HepG2 (cell line): ENCODE measurements around the gene SERPINB6. TPM values are rescaled to one million over a fixed set of nuclear protein-coding genes. Genes with fewer than 3 reads are reported as not detected.

Experiments used
- CHD4 ChIP-seq: fragments of 200-600 bp; sonication (generic); IDR thresholded peaks from 2 replicates; pipeline ENCODE4 v1.7.0; 2017; ENCODE audit warnings: mild to moderate bottlenecking, low read length, borderline replicate concordance
- FOXJ3 ChIP-seq: sonication (generic); formaldehyde crosslinking; IDR thresholded peaks from 2 replicates; pipeline ENCODE4 v1.4.0; 2020; ENCODE audit warnings: missing genetic modification reagents, mild to moderate bottlenecking, borderline replicate concordance
- POLR2AphosphoS5 ChIP-seq: IDR thresholded peaks from 2 replicates; pipeline ENCODE4 v1.6.1; 2012; ENCODE audit warnings: low read depth, low read length
- RBAK ChIP-seq: sonication (generic); formaldehyde crosslinking; IDR thresholded peaks from 2 replicates; pipeline ENCODE4 v1.5.1; 2020; ENCODE audit warnings: mild to moderate bottlenecking, missing genetic modification reagents
- RXRA ChIP-seq: sonication (generic); formaldehyde crosslinking; IDR thresholded peaks from 2 replicates; pipeline ENCODE4 v1.5.1; 2020; ENCODE audit warnings: missing genetic modification reagents
- SAFB2 ChIP-seq: sonication (generic); formaldehyde crosslinking; IDR thresholded peaks from 2 replicates; pipeline ENCODE4 v1.5.1; 2020; ENCODE audit warnings: missing genetic modification reagents, low read depth, mild to moderate bottlenecking, borderline replicate concordance
- SMAD9 ChIP-seq: sonication (generic); formaldehyde crosslinking; IDR thresholded peaks from 2 replicates; pipeline ENCODE4 v1.5.1; 2020; ENCODE audit warnings: mild to moderate bottlenecking, missing genetic modification reagents
- TBP ChIP-seq: sonication (generic); formaldehyde crosslinking; IDR thresholded peaks from 2 replicates; pipeline ENCODE4 v1.5.0; 2020; ENCODE audit warnings: missing genetic modification reagents
- TEAD2 ChIP-seq: sonication (generic); formaldehyde crosslinking; IDR thresholded peaks from 2 replicates; pipeline ENCODE4 v1.9.0; 2021; ENCODE audit warnings: missing genetic modification reagents
- TMF1 ChIP-seq: sonication (generic); formaldehyde crosslinking; IDR thresholded peaks from 2 replicates; pipeline ENCODE4 v1.8.1; 2022; ENCODE audit warnings: low read depth, missing genetic modification reagents
- ZBTB25 ChIP-seq: IDR thresholded peaks from 2 replicates; pipeline ENCODE4 v1.6.1; 2018; ENCODE audit warnings: missing genetic modification reagents
- ZNF180 ChIP-seq: sonication (generic); formaldehyde crosslinking; IDR thresholded peaks from 2 replicates; pipeline ENCODE4 v1.4.0; 2020; ENCODE audit warnings: low read depth, missing genetic modification reagents, borderline replicate concordance
- ZNF224 ChIP-seq: sonication (generic); formaldehyde crosslinking; IDR thresholded peaks from 2 replicates; pipeline ENCODE4 v1.5.0; 2020; ENCODE audit warnings: mild to moderate bottlenecking, missing genetic modification reagents
- ZNF337 ChIP-seq: sonication (generic); formaldehyde crosslinking; IDR thresholded peaks from 2 replicates; pipeline ENCODE4 v1.5.1; 2020; ENCODE audit warnings: missing genetic modification reagents, low read depth, mild to moderate bottlenecking, borderline replicate concordance
- ZNF432 ChIP-seq: sonication (generic); formaldehyde crosslinking; IDR thresholded peaks from 2 replicates; pipeline ENCODE4 v1.5.0; 2020; ENCODE audit warnings: missing genetic modification reagents, mild to moderate bottlenecking, borderline replicate concordance
- ZNF451 ChIP-seq: sonication (generic); formaldehyde crosslinking; IDR thresholded peaks from 2 replicates; pipeline ENCODE4 v1.5.0; 2020; ENCODE audit warnings: mild to moderate bottlenecking, missing genetic modification reagents
- ZNF7 ChIP-seq: IDR thresholded peaks from 2 replicates; pipeline ENCODE4 v1.6.1; 2016; ENCODE audit warnings: missing biosample characterization, missing genetic modification reagents
- ZSCAN29 ChIP-seq: sonication (generic); formaldehyde crosslinking; conservative IDR thresholded peaks from 2 replicates; pipeline ENCODE4 v1.4.0; 2020; ENCODE audit warnings: mild to moderate bottlenecking, missing genetic modification reagents
- polyA plus RNA-seq, 8 experiments: library from polyadenylated mRNA; depleted of rRNA in 3 of 8; stranded (reverse) in 7 of 8; unstranded in 1 of 8; fragments of >200 nt; fragmentation: Illumina TruSeq in 4 of 8; extraction: Trizol in 4 of 8; gene quantifications; 2 replicates each; pipeline versions ENCODE4 v1.2.1 to v1.2.3, GENCODE V29; 2011 to 2016; ENCODE audit warnings: low read depth in 4 of 8, missing spikeins in 1 of 8, mixed read lengths in 1 of 8; ENCODE audit not compliant: insufficient read depth in 1 of 8
- total RNA-seq, 5 experiments: library from RNA; depleted of rRNA; stranded (reverse); fragments of >200 nt; fragmentation: Illumina TruSeq; extraction: Trizol; gene quantifications; 2 replicates each; pipeline ENCODE4 v1.2.3, GENCODE V29; 2016; ENCODE audit warnings: low read depth in 1 of 5
- TF ChIP-seq, protein P1 (sequence below): sonication (generic); formaldehyde crosslinking; IDR thresholded peaks from 2 replicates; pipeline ENCODE4 v1.5.1; 2020; ENCODE audit warnings: missing genetic modification reagents, mild to moderate bottlenecking, borderline replicate concordance
- TF ChIP-seq, protein P2 (sequence below): sonication (generic); formaldehyde crosslinking; IDR thresholded peaks from 2 replicates; pipeline ENCODE4 v1.4.0; 2020; ENCODE audit warnings: missing genetic modification reagents, mild to moderate bottlenecking, borderline replicate concordance
- TF ChIP-seq, protein P3 (sequence below): sonication (generic); formaldehyde crosslinking; IDR thresholded peaks from 2 replicates; pipeline ENCODE4 v1.8.1; 2023; ENCODE audit warnings: mild to moderate bottlenecking, missing genetic modification reagents

SERPINB6 gene
- total and polyA plus RNA-seq, 2 of the 13 experiments (the other 11 are each of a cell fraction or from before 2014, with no cell fraction given), result 38.2 to 61.3 TPM

- TF ChIP-seq POLR2AphosphoS5, result peak; percentile 96
- peak; percentile 65; the same call in 1 of the 2 replicates for TF ChIP-seq FOXJ3 (CRISPR knock-in tag)
- 0 out of 2 replicates have a peak, but pooled peaks have one; percentile 7 for TF ChIP-seq ZNF7
- no peak for TF ChIP-seq ZNF180 (CRISPR knock-in tag)
- TF ChIP-seq, protein P1, sequence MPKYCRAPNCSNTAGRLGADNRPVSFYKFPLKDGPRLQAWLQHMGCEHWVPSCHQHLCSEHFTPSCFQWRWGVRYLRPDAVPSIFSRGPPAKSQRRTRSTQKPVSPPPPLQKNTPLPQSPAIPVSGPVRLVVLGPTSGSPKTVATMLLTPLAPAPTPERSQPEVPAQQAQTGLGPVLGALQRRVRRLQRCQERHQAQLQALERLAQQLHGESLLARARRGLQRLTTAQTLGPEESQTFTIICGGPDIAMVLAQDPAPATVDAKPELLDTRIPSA (CRISPR knock-in tag), result no peak
- TF ChIP-seq SAFB2 (CRISPR knock-in tag), result no peak
- TF ChIP-seq, protein P2, sequence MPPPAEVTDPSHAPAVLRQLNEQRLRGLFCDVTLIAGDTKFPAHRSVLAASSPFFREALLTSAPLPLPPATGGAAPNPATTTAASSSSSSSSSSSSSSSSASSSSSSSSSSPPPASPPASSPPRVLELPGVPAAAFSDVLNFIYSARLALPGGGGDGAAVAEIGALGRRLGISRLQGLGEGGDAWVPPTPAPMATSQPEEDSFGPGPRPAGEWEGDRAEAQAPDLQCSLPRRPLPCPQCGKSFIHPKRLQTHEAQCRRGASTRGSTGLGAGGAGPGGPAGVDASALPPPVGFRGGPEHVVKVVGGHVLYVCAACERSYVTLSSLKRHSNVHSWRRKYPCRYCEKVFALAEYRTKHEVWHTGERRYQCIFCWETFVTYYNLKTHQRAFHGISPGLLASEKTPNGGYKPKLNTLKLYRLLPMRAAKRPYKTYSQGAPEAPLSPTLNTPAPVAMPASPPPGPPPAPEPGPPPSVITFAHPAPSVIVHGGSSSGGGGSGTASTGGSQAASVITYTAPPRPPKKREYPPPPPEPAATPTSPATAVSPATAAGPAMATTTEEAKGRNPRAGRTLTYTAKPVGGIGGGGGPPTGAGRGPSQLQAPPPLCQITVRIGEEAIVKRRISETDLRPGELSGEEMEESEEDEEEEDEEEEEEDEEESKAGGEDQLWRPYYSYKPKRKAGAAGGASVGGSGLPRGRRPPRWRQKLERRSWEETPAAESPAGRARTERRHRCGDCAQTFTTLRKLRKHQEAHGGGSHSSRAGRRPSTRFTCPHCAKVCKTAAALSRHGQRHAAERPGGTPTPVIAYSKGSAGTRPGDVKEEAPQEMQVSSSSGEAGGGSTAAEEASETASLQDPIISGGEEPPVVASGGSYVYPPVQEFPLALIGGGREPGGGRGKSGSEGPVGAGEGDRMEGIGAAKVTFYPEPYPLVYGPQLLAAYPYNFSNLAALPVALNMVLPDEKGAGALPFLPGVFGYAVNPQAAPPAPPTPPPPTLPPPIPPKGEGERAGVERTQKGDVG, result no peak
- no peak for TF ChIP-seq ZNF337 (CRISPR knock-in tag)
- TF ChIP-seq, protein P3, sequence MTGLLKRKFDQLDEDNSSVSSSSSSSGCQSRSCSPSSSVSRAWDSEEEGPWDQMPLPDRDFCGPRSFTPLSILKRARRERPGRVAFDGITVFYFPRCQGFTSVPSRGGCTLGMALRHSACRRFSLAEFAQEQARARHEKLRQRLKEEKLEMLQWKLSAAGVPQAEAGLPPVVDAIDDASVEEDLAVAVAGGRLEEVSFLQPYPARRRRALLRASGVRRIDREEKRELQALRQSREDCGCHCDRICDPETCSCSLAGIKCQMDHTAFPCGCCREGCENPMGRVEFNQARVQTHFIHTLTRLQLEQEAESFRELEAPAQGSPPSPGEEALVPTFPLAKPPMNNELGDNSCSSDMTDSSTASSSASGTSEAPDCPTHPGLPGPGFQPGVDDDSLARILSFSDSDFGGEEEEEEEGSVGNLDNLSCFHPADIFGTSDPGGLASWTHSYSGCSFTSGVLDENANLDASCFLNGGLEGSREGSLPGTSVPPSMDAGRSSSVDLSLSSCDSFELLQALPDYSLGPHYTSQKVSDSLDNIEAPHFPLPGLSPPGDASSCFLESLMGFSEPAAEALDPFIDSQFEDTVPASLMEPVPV, result no peak; the same call in none of the 2 replicates
- no peak; the same call in 1 of the 2 replicates for TF ChIP-seq RXRA (CRISPR knock-in tag)
- peak; percentile 60 for TF ChIP-seq ZBTB25 (CRISPR knock-in tag)
- TF ChIP-seq RBAK (CRISPR knock-in tag), result 0 out of 2 replicates have a peak, but pooled peaks have one; percentile 14
- TF ChIP-seq CHD4, result no peak
- no peak; the same call in none of the 2 replicates for TF ChIP-seq ZNF224 (CRISPR knock-in tag)
- no peak for TF ChIP-seq TEAD2 (CRISPR knock-in tag)
- TF ChIP-seq ZNF432 (CRISPR knock-in tag), result no peak
- no peak; the same call in 1 of the 2 replicates for TF ChIP-seq ZSCAN29 (CRISPR knock-in tag)
- no peak; the same call in 1 of the 2 replicates for TF ChIP-seq ZNF451 (CRISPR knock-in tag)
- TF ChIP-seq TBP (CRISPR knock-in tag), result no peak
- no peak for TF ChIP-seq TMF1 (CRISPR knock-in tag)
- no peak for TF ChIP-seq SMAD9 (CRISPR knock-in tag)
These were observed 18.2 kb upstream of the SERPINB6 start (continued) for GRCh38 chr6:2989332-2990247.
